ENCODE measurements around the gene FAM32A. TPM values are rescaled to one million over a fixed set of nuclear protein-coding genes. Genes with fewer than 3 reads are reported as not detected.

Gene FAM32A
- polyA plus RNA-seq, 3 donors from 2014 or later, result 156 to 225 (median 179) TPM

DNA sequence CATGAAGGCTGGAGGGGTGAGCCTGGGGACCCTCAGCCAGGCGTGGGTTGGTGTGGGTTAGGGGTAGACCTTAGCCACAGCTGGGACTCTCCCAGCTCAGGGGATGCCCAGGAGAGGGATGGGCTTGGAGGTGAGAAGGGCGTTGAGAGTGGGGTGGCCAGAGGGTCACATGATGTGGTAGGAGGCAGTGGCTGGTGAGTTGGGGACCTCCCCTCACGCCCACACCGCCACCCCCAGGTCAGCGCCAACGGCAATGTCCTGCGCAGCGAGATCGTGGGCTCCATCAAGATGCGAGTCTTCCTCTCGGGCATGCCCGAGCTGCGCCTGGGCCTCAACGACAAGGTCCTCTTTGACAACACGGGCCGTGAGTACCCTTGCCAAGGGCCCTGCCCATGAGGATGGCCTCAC lies 41.0 kb downstream of the FAM32A start:
- DNase-seq, result no peak
- no peaks in the 10 kb centered on the region for H3K4me1 Mint-ChIP-seq
- peaks cover 0 to 3% (median 0%) of the 10 kb centered on the region in 3 donors for H3K27me3 Mint-ChIP-seq (ENCODE audit: low read depth in 3 of 3)
- peaks cover 20 to 30% (median 29%) of the 10 kb centered on the region in 3 donors for H3K36me3 Mint-ChIP-seq
- H3K27ac Mint-ChIP-seq, result no peak overlapping the region
- peaks cover 3 to 12% (median 6%) of the 10 kb centered on the region in 6 donors for H3K9me3 Mint-ChIP-seq
- no peak overlapping the region for H3K4me3 Mint-ChIP-seq

DNA sequence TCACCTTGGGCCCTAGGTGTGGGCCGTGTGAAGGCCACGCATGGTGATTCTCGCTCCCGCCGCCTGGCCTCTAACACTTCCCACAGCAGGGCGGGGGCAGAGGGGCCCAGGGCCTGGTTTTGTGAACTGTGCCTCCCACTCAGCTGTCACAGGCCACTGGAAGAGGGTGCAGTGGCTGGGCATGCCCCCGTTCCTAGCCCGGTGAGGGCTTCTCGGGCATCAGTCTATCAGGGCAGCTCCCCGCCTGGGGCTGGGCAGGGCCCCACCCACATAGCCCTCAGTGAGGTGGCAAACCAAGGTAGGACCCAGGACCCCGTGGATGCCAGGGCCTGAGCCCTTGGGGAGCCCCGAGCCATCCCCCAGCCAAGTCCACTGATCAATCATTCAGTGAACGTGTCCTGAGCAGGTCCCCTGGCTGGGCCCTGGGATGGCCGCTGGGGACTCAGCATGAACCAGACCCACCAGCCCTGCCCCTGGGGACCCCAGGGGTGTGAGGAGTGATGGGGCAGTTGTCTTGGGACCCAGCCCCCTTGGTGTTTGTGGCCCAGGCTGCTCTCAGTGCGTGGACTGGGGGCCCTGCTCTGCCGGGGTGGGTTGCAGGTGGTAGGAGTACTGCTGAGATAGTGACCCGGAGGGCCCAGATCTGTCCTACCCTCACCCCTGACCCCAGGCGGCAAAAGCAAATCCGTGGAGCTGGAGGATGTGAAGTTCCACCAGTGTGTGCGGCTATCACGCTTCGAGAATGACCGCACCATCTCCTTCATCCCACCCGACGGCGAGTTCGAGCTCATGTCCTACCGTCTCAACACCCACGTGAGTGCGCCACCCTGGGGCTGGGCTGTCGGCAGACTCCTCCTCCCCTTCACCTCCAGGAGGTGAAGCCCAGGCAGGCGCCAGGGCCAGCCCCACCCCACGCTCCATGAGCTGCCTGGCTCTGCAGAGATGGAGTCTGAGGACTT lies 41.9 kb downstream of the FAM32A start:
- Mint-ChIP-seq H3K36me3 (peaks cover 21 to 26% (median 21%) of the 10 kb centered on the region in 3 donors), H3K4me3 (no peak overlapping the region), H3K9me3 (peaks cover 0 to 5% (median 4%) of the 10 kb centered on the region in 6 donors), H3K4me1 (no peaks in the 10 kb centered on the region), H3K27me3 (ENCODE audit: low read depth in 3 of 3) (peaks cover 0 to 5% (median 0%) of the 10 kb centered on the region in 3 donors), H3K27ac (no peak overlapping the region)
- DNase-seq, result no peak

DNA sequence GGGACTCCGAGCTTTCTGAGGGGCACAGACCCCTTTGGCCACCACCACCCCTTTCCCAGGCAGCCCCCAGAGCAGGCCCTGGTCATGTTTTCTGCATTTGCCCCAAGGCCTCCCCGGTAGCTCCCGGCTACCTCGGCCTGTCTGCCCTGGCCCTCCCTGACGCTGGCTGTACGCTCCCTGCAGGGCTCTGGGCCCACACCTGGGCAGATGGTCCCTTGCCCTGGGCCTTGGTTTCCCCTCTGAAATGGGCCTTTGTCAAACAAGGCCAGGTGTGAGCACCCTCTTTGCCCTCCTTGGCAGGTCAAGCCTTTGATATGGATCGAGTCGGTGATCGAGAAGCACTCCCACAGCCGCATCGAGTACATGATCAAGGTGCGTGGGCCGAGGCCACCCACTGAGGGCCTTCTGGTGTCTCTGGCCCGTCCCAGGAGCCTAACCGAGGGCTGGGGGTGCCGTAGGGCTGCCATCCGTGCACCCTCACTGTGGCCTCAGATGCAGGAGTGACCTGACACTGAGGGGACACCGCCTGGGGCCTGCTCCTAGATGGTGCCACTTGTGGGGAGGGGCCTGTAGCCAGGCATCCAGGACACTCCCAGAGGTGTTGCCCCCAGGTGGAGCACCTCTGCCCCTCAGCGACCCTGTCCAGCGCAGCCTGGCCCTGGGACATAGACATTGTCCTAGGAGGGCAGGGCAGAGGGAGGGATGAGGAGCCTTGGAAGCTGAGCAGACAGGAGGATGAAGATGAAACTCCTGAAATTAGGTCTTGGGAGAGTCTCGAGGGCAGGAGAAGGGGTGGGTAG lies 42.8 kb downstream of the FAM32A start:
- no peak for DNase-seq
- no peak overlapping the region for H3K4me3 Mint-ChIP-seq
- peaks cover 0 to 2% of the 10 kb centered on the region in 2 donors for H3K4me1 Mint-ChIP-seq
- peaks cover 13 to 18% (median 14%) of the 10 kb centered on the region in 3 donors for H3K36me3 Mint-ChIP-seq
- H3K27ac Mint-ChIP-seq, result no peak overlapping the region
- H3K27me3 Mint-ChIP-seq (ENCODE audit: low read depth in 3 of 3), result peaks cover 0 to 5% (median 0%) of the 10 kb centered on the region in 3 donors
- H3K9me3 Mint-ChIP-seq, result no peaks in the 10 kb centered on the region

DNA sequence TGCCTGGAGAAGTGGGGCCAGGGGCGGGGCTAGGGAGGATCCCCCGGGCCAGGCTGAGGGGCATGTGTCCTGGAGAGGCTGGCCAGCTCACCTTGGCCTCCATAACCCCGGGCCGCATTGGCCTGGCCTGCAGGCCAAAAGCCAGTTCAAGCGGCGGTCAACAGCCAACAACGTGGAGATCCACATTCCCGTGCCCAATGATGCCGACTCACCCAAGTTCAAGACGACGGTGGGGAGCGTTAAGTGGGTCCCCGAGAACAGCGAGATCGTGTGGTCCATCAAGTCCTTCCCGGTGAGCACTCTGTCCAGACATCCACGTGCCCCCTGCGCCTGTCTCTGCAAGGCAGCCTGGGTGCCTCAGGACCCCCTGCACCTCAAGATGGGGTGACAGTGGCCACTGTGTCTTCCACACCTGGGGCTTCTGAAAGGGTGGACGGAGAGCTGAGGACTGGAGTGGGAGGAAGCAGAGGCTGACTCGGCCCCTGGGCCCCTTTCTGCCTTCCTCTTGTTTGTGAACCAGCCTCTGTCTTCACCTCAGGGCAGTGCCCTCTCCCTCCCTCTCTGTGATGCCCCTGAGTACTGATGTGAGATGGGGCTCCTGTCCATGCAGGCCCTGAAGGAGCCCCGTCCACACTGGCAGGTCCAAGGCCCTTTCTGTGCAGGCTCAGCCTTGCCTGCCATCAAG lies 43.6 kb downstream of the FAM32A start:
- H3K36me3 Mint-ChIP-seq, result peaks cover 10 to 15% (median 11%) of the 10 kb centered on the region in 3 donors
- no peak overlapping the region for H3K27ac Mint-ChIP-seq
- no peak for DNase-seq
- H3K4me1 Mint-ChIP-seq, result peaks cover 0 to 2% of the 10 kb centered on the region in 2 donors
- H3K27me3 Mint-ChIP-seq (ENCODE audit: low read depth in 3 of 3), result peaks cover 0 to 5% (median 0%) of the 10 kb centered on the region in 3 donors
- H3K9me3 Mint-ChIP-seq, result no peaks in the 10 kb centered on the region
- H3K4me3 Mint-ChIP-seq, result no peak overlapping the region

DNA sequence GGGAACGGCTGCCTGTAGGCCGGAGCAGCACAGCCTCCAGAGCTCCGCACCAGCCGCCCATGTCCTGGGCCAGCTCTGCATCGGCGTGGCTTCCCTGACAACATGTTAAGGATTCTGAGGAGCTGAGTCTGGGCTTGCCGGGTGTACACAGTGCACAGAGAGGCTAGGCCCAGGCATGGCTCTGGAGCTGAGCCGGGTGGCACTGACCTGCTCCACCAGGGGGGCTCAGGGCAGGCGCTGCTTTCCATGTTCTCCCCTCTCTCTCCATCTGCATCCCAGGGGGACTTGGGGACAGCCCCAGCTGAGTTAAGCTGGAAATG lies 44.1 kb downstream of the FAM32A start:
- DNase-seq, result no peak
- Mint-ChIP-seq H3K36me3 (peaks cover 10 to 15% (median 11%) of the 10 kb centered on the region in 3 donors), H3K27ac (peak overlapping the region in 1 of 6 donors; percentile 60), H3K4me3 (no peak overlapping the region), H3K27me3 (ENCODE audit: low read depth in 3 of 3) (peaks cover 0 to 5% (median 0%) of the 10 kb centered on the region in 3 donors), H3K9me3 (no peaks in the 10 kb centered on the region), H3K4me1 (peaks cover 0 to 2% of the 10 kb centered on the region in 2 donors)

DNA sequence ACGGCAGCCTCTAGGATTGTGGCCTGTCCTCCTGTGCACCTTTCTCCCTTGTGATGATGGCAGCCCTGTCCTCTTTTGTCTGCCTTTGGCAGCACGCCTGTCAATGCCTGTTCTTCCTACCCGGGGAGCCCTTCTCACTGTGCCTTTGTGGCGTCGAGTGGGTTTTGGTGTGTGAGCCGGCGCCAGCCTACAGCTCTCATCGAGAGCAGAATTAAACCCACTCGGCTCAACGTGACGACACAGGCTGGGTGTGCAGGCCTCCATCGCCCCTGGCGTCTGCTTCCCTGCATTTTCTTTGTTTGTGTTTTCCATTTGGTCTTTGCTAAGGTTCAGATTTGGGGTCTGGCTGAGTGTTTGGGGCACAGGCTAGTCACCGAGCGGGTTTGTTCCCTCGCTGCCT lies 46.9 kb downstream of the FAM32A start:
- Mint-ChIP-seq H3K9me3 (no peaks in the 10 kb centered on the region), H3K36me3 (peaks cover 16 to 29% (median 16%) of the 10 kb centered on the region in 3 donors), H3K27ac (peak overlapping the region in 1 of 6 donors; percentile 24), H3K27me3 (ENCODE audit: low read depth in 3 of 3) (peaks cover 0 to 2% (median 0%) of the 10 kb centered on the region in 3 donors), H3K4me1 (peaks cover 0 to 2% of the 10 kb centered on the region in 2 donors), H3K4me3 (no peak overlapping the region)
- DNase-seq, result no peak

DNA sequence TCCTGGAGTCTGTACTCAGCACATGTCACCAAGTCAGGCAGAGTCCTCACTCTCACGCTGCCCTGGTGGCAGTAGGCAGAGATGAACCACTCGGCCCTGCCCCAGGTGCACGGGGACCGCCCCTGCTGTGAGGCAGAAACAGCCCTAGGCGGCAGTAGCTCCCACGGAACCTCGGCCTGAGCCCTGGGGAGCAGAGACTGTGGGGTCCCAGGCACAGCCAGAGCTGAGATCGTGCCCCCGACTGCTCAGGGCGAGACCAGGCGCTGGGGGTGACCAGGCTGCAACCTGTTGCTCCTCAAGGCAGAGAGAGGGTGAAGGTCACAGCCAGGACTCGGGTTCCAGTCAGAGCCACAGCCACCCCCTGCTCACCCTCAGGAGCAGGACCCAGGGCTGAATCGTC lies 47.4 kb downstream of the FAM32A start:
- H3K27me3 Mint-ChIP-seq (ENCODE audit: low read depth in 3 of 3), result peaks cover 0 to 2% (median 0%) of the 10 kb centered on the region in 3 donors
- no peak overlapping the region for H3K4me3 Mint-ChIP-seq
- no peak for DNase-seq
- H3K9me3 Mint-ChIP-seq, result no peaks in the 10 kb centered on the region
- H3K36me3 Mint-ChIP-seq, result peaks cover 16 to 29% (median 16%) of the 10 kb centered on the region in 3 donors
- H3K27ac Mint-ChIP-seq, result no peak overlapping the region
- peaks cover 0 to 2% of the 10 kb centered on the region in 2 donors for H3K4me1 Mint-ChIP-seq

DNA sequence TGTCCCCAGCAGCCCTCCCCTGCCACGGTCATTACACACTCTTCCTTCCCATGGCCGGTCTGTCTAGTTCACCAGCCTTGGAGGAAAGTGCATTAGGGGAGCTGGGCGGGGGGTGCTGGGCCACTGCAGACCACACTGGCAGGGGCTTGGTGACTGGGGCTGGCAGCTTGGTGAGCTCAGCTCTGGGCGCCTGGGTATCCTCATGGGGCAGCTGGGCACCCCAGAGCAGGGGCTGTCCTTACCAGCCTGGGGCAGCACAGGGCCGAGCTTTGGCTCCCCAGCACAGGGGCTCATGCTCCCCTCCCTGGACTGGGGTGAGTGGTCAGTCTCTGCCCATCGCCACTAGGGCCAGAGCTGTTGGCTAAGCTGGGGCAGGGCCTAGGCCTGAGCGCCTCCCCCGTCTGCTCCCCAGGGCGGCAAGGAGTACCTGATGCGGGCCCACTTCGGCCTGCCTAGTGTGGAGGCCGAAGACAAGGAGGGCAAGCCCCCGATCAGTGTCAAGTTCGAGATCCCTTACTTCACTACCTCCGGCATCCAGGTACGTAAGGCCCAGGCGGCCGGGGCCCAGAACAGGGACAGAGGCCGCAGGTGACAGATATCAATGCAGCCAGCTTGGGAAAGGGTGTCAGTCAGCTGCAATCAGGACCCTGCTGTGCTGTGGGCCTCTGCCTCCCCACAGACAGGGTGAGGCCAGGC lies 48.0 kb downstream of the FAM32A start:
- Mint-ChIP-seq H3K9me3 (no peaks in the 10 kb centered on the region), H3K4me3 (no peak overlapping the region), H3K27ac (no peak overlapping the region), H3K36me3 (peaks cover 16 to 29% (median 16%) of the 10 kb centered on the region in 3 donors), H3K27me3 (ENCODE audit: low read depth in 3 of 3) (peaks cover 0 to 2% (median 0%) of the 10 kb centered on the region in 3 donors), H3K4me1 (peaks cover 3 to 5% of the 10 kb centered on the region in 2 donors)
- DNase-seq, result no peak

DNA sequence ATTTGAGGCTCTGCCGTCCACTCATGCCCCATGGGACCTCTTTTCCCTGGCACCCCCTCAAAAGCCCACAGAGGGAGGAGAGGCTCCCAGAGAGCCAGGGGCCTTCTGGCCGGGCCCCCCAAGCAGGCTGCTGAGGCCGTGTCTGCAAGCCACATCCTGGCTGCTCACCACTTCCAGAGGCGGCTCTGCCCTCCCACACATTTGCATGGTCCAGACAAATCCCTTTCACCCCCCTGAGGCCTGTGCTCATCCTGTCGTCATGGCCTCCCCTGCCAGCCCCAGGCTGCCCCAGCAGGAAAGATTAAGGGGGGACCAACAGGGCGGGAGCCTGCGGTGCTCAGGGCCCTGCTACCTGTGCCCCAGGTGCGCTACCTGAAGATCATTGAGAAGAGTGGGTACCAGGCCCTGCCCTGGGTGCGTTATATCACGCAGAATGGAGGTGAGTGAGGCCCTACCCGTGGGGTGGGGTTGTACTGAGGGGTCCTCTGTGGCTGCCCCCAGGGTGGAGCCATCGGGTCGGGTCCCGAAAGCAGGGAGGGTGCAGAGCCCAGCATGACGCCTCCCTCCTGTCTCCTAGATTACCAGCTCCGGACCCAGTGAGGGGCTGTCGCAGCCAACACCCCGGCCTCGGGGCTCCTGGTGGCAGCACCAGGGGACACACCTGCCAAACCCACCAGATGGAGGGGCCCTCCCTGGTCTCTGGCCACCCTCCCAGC lies 48.8 kb downstream of the FAM32A start:
- no peak overlapping the region for H3K27ac Mint-ChIP-seq

DNA sequence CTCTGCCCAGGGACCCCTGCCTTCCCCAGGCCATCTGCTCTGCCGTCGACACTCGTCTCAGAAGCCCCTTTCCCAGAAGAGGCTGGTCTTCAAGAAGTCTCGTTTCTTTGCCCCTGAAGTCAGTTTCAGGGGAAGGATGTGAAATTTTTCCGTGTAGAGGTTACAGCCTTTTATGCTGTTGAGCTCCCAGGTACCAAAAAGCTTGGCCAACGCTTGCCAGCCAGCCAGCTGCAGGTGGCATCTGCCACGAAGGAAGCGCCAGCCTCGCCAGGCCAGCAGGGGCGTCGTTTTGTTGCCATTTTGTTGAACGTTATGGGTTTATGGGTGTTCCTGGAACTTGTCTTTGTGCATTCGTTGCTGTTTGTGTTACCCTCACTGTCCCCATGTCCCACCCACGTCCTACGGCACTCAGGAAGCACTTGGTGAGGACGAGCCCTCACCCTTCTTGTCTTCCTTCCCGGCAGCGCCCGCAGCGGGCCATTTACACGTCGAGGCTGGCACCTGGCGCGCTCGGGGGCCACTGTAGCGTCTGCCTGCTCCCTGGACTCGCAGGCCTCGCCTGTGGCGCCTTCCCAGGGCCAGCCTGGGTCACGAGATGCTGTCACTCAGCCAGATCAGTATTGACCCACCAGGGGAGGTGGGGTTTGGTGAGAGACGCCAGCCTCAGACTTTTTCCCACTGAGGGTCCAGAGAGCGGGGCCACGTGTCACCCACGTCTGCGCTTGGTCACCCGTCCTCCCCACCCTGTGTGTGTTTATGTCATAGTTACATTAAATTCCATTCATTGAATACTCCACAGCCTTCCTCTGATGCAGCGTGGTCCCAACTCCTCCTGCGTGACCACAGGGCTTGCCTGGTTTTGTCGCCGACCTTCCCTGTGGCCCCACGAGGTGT lies 49.6 kb downstream of the FAM32A start:
- Mint-ChIP-seq H3K4me3 (no peak overlapping the region), H3K27me3 (ENCODE audit: low read depth in 3 of 3) (peaks cover 0 to 2% (median 0%) of the 10 kb centered on the region in 3 donors), H3K9me3 (no peaks in the 10 kb centered on the region), H3K36me3 (peaks cover 11 to 25% (median 12%) of the 10 kb centered on the region in 3 donors), H3K27ac (no peak overlapping the region), H3K4me1 (peaks cover 6 to 7% of the 10 kb centered on the region in 2 donors)
- DNase-seq, result no peak

More for the DNA sequence above, 48.8 kb downstream of the FAM32A start:
- H3K4me1 Mint-ChIP-seq, result peaks cover 5 to 6% of the 10 kb centered on the region in 2 donors
- H3K9me3 Mint-ChIP-seq, result no peaks in the 10 kb centered on the region
- H3K36me3 Mint-ChIP-seq, result peaks cover 16 to 29% (median 16%) of the 10 kb centered on the region in 3 donors
- peaks cover 0 to 2% (median 0%) of the 10 kb centered on the region in 3 donors for H3K27me3 Mint-ChIP-seq (ENCODE audit: low read depth in 3 of 3)
- no peak for DNase-seq
- H3K4me3 Mint-ChIP-seq, result no peak overlapping the region

DNA sequence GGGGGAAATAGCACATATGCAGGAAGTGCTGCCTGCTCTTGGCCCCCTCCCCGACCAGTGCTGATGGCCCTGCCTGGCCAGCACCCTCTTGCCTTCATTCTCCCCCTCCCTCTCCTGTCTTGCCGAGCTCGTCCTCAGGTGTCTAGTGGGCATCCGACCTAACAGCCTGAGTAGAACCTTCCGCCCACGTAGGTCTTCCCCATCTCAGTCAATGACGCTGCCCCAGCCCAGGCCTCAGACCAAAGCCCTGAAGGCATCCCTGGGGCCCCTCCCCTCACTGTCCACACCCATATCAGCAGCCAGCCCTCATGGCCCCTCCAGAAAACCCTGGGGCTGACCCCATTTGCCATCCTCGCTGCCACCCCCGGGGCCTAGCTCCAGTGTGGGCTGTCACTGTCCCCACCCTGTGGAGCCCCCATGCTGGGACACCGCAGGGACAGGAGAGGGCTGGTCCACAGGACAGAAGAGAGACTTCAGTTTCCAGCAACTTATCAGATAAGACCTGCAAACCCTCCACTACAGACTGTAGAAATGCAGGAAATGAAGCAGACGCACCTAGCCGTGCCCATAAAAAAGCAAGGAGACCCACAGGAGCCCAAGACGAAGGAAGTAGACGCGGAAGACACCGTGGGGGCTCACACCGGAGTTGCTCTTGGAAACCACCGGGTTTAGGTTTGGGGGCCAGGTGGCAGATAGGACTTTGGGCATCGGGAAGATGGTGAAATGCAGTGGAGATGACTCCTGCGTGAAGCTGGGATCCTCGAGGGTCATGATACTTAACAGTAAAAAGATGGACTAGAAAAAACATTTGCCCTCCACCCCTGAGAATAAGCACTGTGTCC lies 50.8 kb downstream of the FAM32A start:
- H3K9me3 Mint-ChIP-seq, result no peaks in the 10 kb centered on the region
- H3K4me1 Mint-ChIP-seq, result peaks cover 6 to 7% of the 10 kb centered on the region in 2 donors
- no peak for DNase-seq
- peaks cover 6 to 20% (median 10%) of the 10 kb centered on the region in 3 donors for H3K36me3 Mint-ChIP-seq
- H3K4me3 Mint-ChIP-seq, result no peak overlapping the region
- H3K27me3 Mint-ChIP-seq (ENCODE audit: low read depth in 3 of 3), result peaks cover 0 to 3% (median 2%) of the 10 kb centered on the region in 3 donors
- H3K27ac Mint-ChIP-seq, result peak overlapping the region in 1 of 6 donors; percentile 2
